ENCODE measurements around the gene AGAP4.
"Not testable (repeated sequence)": the region's sequence is repeated elsewhere in the genome, so short reads cannot be mapped to it uniquely, and the experiment has no call there.

DNA sequence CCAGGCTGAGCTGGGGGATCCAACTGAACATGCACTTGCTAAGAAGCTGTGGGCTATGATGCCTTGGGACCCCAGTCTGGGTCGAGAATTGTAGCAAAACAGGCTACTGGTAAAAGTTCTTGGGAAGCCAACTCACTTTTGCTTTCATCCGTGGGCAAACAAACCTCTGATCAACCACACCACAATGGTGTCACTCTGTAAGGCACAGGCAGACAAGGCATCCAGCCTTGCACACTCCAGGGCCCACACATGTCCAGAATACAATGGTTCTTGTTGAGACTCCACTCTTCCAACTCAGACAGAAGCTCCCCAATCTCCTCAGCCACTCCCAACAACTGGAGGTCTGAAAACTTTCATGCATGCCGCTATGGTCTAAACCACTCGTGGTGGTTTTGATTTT lies 10.6 kb upstream of the AGAP4 start:
- TF ChIP-seq, protein P1, sequence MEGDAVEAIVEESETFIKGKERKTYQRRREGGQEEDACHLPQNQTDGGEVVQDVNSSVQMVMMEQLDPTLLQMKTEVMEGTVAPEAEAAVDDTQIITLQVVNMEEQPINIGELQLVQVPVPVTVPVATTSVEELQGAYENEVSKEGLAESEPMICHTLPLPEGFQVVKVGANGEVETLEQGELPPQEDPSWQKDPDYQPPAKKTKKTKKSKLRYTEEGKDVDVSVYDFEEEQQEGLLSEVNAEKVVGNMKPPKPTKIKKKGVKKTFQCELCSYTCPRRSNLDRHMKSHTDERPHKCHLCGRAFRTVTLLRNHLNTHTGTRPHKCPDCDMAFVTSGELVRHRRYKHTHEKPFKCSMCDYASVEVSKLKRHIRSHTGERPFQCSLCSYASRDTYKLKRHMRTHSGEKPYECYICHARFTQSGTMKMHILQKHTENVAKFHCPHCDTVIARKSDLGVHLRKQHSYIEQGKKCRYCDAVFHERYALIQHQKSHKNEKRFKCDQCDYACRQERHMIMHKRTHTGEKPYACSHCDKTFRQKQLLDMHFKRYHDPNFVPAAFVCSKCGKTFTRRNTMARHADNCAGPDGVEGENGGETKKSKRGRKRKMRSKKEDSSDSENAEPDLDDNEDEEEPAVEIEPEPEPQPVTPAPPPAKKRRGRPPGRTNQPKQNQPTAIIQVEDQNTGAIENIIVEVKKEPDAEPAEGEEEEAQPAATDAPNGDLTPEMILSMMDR (IDR thresholded peaks at IDR 0.05 in 4 of 5, conservative IDR thresholded peaks at IDR 0.05 in 1 of 5): not testable (repeated sequence)
- TF ChIP-seq POLR2A (IDR thresholded peaks at IDR 0.05): not testable (repeated sequence)

Measured in gastrocnemius medialis (tissue), 4 donors.